LNCAP (cell line): ENCODE measurements around the gene ATP13A2.

Source experiments
- TF ChIP-seq, protein P1 (sequence below): fragments of 450-650 bp; IDR thresholded peaks from 2 replicates; pipeline ENCODE4 v1.5.1; 2017; ENCODE audit warnings: mild to moderate bottlenecking

The ATP13A2 gene

DNA sequence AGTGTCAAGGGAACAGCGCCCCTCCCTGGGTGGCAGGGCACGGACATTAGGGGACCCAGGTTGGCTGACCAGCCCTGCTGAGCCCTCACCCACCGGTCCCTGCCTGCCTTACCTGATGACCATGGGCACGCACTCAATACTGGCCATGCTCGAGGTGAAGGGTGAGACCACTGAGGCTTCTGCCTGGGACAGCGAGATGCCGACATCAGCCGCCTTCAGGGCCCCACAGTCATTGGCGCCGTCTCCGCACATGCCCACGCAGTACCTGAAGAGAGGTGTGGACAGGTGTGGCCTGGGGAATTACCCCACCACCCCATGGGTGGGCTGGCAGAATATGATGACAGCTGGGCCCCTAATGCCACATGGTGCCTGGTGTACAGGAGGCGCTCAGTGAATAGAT is 23.5 kb downstream of the ATP13A2 start:
- TF ChIP-seq, protein P1, sequence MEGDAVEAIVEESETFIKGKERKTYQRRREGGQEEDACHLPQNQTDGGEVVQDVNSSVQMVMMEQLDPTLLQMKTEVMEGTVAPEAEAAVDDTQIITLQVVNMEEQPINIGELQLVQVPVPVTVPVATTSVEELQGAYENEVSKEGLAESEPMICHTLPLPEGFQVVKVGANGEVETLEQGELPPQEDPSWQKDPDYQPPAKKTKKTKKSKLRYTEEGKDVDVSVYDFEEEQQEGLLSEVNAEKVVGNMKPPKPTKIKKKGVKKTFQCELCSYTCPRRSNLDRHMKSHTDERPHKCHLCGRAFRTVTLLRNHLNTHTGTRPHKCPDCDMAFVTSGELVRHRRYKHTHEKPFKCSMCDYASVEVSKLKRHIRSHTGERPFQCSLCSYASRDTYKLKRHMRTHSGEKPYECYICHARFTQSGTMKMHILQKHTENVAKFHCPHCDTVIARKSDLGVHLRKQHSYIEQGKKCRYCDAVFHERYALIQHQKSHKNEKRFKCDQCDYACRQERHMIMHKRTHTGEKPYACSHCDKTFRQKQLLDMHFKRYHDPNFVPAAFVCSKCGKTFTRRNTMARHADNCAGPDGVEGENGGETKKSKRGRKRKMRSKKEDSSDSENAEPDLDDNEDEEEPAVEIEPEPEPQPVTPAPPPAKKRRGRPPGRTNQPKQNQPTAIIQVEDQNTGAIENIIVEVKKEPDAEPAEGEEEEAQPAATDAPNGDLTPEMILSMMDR = no peak

- TF ChIP-seq, protein P1 = peak; percentile 36
Observed at GRCh38 chr1:16986962-16987361, 24.8 kb downstream of the ATP13A2 start.

- TF ChIP-seq, protein P1 = no peak
Observed at GRCh38 chr1:16986560-16986959, 25.2 kb downstream of the ATP13A2 start.

- TF ChIP-seq, protein P1 = no peak
Observed at GRCh38 chr1:16986113-16986512, 25.6 kb downstream of the ATP13A2 start.

DNA sequence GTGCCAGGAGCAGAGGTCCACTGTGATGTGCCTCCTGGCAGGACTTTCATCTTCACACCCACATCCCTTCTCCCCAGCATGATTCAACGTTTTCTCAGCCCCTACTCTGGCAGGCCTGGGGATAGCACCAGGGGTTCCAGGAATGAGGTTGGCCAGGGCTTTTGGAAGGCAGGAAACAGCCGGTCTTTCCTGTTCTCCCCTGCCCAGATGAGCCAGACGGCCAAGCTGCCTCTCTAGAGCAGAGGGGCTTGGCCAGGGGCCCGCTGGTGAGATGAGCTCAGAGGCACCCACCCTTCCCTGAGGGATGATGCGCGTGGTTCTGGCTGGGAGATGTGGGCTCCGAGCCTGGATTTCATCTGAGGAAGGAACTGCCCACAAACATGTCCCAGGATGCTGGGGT is 27.0 kb downstream of the ATP13A2 start:
- TF ChIP-seq, protein P1 = no peak

DNA sequence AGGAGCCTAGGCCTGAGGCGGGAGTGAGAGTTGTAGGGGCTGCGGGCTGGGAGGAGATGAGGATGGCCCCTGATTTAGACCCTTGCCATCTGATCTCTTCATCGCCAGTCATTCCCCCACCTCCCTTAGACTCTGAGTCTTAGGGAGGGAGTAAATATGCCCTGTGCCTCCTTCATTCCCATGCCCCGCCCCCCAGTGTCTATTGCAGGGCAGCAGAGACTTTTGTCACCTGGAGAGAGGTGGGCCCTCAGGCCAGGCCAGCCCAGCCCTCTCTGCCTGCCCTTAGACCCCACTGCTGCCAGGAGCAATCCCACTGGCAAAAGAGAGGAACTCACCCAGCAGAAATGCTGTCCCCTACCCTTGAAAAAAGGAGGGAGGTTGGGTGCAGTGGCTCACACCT is 28.1 kb downstream of the ATP13A2 start:
- TF ChIP-seq, protein P1 = no peak

DNA sequence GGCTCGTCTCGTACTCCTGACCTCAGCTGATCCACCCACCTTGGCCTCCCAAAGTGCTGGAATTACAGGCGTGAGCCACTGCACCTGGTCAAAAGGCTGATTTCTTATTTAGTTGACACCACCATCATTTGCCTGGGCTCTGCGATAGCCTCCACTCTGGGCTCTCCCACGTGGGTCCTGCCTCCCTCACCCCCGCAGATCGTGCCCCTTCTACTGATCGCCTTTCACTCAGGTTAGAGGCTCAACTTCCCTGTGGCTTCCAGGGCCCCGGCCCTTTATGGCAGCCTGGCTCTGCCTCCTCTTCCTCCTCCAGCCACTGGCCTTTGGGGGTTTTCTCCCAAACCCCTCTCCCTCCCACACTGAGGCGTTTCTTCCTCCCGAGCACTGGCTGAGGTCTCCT is 28.8 kb downstream of the ATP13A2 start:
- TF ChIP-seq, protein P1 = no peak

DNA sequence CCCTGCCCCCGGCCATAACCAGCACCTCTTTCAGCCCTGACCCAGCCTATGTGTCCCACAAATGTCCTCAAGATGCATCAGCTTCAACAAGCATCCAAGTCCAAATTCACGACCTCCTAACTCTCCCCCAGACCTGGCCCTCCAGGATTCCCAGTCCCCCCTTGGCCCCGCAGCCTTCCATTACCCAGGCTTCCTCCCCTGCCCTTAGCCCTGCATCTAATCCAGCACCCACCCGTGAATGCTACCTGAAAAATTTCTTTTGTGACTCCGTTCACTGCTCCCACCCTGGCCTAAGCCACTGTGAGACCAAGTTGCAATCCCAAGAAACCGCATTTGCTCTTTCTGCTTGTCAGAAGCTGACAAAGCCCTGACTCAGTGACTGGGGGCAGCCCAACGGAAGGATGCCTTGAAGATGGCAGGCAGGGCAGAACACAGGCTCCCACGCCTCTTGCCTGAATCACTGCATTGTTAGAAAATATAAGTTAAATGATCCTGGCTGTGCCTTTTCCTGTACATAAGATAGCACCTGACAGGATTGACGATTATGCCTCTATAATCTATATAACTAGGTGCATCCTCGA is 30.4 kb downstream of the ATP13A2 start:
- TF ChIP-seq, protein P1 = no peak
